GM19035 (cell line): ENCODE results near the gene IGSF9.

Experiments
- ATAC-seq: cut with Tn5 transposase; IDR thresholded peaks from one replicate; pipeline ENCODE4 v1.9.1; 2021; ENCODE audit not compliant: unreplicated experiment

IGSF9 gene

DNA sequence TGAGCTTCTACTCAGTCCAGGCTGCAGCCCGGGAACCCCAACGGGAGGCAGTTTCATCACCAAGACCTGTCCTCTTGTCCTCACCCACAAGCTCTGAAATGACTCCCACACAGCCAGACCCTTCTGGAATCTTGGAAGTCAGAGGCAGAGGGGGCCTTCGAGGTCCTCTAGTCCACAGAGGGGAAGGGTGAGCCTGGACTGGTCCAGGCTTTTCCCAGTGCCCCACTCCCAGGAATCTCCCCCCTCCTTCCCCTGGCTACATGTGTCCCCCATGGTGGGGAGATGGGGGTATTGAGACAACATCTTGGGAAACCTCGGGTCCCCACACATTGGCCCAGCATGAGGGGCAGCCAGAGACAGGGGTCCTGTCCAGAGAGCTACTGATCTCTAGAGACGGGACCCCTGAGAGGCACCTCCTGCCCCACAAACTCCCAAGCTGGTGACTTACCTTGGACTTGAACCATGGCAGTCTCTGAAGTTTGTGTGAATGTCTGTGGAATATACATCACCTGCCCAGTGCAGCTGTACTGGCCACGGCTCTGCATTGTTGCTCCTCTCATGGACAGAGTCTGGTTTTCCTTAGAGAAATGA is 28.0 kb upstream of the IGSF9 start:
- no peak for ATAC-seq

DNA sequence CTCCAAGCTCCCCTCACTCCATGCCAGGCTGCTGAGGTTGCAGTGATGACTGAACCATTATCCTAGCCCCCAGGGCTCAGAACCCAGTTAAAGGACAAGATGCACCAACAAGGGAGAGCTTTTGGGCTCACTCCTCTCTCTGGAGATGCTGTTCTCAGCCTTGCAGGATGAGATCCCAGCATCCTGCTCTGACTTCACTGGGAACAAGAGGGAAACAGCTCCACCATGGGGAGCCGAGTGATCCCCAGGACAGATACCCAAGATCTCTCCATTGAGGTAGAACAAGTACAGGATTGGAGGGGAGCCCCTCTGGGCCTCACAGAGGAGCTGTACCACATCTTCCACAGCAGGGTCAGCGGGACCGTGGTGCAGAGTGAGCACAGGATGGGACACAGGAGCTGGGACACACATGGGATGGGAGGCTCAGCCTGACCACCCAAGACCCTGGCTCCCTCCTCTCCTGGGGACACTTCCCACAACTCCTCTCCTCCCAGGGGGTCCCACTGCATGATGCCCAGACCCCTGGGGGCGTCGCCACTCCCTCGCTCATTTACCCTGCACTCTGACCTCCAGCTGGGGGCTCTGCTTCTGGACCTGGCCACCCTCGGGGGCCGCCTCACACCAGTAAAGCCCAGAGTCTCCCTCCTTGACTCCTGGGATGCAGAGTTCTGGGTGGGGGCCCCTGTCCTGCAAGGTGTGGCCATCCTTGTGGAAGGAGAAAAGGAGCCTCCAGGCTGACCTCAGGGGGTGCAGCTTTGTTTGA is 27.2 kb upstream of the IGSF9 start:
- ATAC-seq: no peak

DNA sequence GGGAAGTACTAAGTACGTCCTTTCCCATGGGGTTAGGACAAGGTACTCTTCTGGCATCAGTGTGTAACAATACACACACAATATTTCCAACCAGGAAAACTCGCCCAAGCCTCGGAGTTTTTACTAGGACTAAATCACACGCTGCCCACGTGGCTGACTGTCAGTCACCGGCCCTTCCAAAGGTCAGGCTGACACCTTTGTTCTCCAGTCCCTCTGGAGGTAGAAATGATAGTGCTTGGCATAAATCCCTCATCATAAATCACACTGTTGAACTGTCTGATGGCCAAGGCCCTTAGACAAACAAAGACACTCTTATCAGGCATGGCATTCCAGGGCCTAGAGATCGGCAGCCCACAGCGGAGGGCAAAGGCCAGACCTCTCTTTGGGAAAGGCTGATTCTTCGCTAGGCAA is 25.5 kb upstream of the IGSF9 start:
- no peak for ATAC-seq

DNA sequence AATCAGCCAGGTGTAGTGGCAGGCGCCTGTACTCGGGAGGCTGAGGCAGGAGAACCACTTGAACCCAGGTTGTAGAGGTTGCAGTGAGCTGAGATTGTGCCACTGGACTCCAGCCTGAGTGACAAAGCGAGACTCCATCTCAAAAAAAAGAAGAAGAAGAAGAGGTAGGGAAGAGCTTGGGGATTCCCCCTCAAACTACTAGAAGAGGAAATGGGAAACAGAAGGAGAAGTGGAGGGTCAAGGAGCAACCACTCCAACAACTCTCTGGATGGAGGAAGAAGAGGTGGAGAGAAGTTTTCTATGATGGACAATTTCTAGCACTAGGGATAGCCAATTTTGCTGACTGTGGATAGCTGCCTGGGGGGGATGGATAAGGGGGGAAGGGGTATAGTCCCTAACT is 23.5 kb upstream of the IGSF9 start:
- ATAC-seq: no peak

DNA sequence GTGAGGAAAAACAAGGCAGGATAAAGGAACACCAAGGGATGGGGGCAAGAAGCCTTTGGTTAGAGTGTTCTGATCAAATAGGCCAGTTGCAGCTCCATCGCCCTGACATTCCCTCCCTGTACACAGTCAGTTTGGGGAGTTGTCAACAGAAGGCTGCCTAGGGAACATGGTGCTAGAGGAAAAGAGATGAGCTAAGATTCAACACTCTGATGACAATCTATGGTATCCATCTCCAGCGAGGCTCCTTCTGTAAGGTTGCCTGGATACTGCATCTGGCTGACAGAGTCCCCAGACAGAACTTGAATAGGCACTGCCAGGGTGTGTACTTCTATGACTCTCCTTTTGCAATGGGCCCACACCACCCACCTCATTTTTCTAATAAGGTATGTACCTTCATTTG is 19.9 kb upstream of the IGSF9 start:
- ATAC-seq: no peak

DNA sequence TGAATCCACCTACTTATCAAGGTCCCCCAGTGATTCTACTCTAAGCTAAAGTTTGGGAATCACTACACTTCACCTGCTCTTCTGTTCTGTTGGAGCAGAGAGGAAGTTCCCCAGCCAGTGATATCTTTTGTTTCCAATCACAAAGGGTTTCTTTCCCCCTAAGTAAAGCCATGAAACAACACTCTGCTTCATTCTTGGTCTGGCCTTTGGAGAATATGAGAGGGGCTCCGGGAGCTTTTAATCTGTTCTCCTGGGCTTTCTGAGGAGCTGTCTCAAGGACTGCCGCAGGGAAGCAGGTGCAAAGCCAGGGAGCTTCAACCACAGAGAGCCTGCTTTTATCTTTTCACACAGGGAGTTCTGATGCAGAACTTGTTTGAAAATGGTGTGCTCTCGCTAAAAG is 18.7 kb upstream of the IGSF9 start:
- no peak for ATAC-seq

DNA sequence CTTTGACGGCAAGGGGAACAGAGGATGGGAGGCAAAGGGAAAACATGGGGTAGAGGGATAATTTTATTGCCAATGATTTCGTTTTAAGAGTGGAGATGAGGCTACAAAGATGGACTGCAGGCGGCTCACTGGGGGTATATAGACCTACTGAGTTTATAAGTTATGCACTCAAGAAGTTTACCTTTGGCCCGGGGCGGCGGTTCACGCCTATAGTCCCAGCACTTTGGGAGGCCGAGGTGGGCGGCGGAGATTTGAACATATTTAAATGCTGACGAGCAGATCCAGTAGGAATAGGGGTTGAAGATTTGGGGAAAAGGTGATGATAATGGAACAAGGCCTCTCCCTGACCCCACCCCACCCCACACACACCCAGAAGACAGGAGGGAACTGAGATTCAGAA is 16.8 kb upstream of the IGSF9 start:
- no peak for ATAC-seq

DNA sequence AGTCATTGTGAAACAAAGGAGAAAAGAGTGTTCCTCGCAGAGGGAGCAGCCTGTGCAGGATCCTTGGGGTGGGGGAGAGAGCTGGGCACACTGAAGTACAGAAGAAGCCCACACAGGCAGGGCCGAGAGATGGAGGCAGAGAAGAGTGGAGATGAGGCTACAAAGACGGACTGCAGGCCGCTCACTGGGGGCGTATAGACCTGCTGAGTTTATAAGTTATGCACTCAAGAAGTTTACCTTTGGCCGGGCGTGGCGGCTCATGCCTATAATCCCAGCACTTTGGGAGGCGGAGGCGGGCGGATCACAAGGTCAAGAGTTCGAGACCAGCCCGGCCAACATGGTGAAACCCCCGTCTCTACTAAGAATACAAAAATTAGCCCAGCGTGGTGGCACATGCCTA is 16.2 kb upstream of the IGSF9 start:
- no peak for ATAC-seq

DNA sequence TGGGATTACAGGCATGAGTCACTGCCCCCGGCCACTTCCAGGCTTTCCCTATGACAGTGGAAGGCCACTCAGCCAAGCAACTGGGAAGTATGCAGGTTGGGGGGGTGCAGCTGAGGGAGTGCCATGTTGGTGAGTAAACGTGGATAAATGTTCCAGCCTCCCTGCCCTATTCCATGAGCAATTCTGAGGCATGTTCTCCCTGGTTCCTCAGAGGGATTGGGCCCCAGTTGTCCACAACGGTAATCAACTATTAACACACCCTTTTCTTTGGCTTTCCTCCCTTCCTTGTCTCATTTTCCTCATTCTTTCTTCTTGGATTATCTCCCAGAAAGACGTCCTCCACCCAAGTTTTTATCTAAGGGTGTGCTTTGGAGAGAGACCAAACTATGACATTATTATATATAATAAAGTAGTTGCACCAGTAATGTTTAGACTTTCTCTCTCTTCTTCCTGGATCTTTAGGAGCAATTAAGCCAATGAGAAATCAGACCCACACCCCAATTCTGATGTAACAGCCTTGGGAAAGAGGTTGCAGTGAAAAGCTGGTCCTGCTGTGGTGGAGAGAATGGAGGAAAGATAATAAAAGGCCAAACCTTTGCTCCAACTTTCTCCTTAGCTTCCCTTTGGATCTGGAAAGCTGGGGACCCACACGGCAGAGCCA is 15.4 kb upstream of the IGSF9 start:
- ATAC-seq: no peak

DNA sequence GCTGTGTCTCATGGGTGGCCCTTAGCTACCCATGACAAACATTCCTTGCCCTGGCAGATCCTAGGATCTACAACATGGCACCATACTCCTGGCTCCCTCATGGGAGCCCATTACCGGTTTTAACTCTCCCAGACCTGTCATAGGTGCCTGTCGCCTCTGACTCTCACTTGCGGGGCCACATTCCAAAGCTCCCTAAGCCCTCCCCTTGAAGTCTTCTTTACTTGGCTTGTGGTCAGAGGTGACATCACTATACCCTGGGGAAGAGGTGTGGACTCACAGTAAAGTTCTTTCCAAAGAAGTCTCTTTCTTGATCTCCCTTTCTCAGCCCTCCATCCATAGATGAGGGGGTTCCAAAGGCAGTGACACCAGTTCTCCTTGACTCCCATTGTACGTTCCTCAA is 14.0 kb upstream of the IGSF9 start:
- peak; percentile 9 for ATAC-seq

DNA sequence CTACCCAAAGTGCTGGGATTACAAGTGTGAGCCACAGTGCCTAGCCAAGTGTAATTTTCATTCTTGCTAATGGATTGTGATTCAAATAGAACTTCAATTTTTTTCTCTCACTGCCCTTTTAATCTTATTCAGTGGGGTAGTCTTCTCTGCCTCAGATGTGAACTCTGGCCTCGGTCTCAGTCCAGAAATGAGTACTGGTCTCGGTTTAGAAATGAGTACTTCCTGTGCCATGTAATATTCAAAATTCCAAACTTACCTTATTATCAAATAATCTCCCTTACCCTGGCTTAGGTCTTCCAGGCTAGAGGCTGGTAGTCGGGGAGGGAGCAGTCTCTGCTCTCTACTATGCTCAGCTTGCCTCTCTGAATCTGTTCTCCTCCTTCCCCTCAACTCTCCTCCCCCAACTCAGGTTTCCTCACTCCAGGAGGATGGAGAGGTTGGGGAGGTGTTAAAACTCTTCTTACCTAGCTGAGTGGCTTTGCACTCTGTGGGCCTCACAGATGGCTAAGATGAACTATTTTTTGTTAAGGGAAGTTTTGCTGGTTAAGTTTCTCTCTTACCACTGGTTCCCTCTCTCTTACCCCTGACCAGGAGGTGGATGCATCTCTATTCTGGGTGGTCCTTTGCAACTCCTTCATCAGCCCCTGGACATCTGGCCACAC is 13.4 kb upstream of the IGSF9 start:
- ATAC-seq: peak; percentile 59

DNA sequence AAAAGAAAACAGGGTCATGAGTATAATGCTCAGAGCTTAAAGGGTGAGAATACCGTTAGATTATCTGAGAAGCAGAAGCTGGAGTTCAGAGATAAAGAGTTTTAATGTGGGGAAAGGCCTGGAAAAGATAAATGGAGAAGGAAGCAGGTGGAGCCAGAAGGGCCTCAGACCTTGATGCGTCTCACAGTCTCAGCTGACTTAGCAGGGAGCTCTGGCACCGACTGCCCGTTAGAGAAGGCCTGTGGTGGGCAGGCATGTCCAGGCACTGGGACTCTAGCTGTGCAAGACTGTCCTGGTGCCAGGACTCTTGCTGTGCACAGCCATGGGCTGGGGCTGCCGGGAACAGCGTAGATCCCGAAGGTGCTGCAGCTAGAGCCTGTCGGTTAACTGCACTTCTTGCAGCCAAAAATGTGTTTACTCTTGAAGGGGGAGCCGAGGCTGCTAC is 12.4 kb upstream of the IGSF9 start:
- ATAC-seq: no peak

DNA sequence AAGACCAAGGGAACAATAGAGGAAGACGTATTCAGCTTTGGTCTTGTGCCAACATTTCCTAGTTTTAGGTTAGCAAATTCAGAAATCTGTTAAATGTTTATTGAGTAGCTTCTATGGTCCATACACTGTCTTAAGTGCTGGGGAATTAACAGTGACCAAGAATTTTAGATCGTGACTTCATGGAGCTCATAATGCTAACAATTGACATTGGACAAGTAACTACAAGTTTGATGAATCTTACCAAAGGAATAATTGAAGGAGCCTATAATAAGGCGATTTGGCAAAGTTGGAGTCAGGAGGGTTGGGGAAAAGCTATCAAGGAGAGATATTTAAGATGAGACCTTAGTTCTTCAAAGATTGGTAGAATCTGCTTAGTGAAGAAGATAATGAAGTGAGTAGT is 10.0 kb upstream of the IGSF9 start:
- ATAC-seq: no peak

DNA sequence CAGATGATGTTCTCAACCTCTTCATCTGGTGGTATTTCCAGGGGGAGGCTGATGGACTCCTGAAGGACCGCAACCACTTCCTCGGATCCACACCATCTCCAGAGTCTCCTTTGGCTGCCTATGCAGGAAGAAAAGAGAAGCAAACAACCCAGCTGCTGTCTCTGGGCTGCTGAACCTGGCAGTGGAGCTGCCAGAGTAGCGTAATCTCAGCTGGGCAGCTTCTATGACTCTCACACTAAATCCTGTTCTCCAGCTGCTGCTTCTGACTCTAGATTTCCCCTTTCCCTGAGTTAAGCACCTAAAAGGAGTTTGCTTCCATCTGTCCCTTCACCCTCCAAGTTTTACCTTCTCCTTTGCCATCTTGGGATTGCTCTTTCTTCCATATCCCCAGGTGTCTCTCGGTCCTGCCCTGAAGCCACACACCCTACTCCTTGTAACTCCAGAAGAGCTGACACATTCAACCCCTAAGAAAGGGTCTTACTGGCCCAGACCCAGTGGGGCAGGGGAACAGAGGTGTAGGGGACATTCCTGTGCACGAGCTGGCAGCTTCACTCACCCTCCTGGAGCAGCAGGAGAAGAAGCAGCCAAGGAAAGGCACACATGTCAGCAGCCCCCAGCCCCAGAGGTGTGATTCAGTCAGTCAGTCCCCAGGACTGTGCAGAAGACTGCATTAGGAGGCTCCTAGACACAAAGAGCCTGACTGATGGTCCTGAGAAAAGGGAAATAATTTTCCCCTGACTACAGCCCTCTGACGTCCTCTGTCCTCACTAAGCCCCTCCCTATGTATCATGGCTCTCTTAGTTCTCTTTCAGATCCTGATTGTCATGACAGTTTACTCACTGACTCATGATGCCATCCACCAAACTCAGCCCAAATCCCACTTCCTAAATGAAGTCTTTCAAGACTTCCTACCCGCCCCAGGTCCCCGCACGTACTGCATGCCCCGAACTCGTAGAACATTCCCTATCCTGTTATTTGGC is 8.4 kb upstream of the IGSF9 start, which contains the start of gene SLAMF9:
TSS of gene SLAMF9 (minus strand) at position 702 of the 980 bp plus-strand sequence. CDS start at position 602, 100 bp downstream.
- ATAC-seq: no peak

DNA sequence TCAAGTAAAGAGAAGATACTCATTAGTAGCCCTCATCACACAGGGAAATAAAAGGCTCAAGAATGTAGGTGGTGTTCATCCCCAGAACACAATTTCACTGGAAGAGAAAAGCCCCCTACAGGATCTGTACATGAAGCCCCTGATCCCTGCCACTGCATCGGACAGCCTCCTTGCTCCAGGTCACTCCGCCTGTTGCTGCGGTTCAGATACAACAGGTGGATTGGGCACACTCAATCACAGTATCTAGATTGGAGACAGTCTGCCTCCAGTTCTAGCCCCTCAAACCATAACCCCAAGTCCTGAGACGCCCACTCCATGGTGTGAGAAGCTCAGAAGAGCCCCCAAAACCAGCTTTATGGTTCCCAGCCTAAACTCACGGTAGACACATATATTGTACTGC is 7.5 kb upstream of the IGSF9 start:
- ATAC-seq: no peak

DNA sequence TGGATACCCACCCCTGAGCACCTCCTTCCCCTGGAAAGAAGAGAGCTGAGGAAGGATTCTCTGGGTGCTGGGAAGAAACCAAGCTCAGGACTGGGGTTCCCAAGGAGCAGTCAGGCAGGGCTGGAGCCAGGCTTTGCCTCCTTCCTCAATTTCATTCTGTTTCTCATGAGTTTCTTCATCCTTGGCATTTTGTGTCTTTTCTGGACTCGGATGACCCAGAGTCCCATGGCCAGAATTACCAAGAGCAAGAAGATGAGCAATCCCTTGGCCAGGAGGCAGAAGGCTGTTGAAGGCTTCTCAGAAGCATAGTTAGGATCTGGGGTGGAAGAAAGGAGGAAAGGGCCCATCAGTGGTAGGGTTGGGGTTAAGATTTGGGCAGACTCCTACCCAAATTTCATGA is 6.1 kb upstream of the IGSF9 start:
- no peak for ATAC-seq

DNA sequence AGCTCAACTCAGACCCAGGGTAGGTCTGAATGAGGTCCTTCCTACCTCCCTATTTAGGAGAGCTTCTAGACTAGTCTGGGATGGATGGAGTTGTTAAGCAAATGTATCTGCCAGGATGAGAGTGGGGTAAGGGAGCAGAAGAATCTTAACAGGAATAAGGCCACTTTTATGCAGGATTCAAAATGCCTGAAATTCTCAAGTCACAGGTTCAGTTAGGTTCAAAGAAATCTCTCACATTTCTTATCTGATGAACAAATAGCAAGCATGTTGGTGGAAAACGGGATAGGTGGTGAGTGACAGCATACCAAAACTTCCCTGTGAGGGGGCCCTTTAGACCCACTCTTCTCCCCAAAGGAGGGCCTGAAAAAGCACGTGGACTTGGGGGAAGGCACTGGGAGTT is 5.6 kb upstream of the IGSF9 start:
- ATAC-seq: no peak

DNA sequence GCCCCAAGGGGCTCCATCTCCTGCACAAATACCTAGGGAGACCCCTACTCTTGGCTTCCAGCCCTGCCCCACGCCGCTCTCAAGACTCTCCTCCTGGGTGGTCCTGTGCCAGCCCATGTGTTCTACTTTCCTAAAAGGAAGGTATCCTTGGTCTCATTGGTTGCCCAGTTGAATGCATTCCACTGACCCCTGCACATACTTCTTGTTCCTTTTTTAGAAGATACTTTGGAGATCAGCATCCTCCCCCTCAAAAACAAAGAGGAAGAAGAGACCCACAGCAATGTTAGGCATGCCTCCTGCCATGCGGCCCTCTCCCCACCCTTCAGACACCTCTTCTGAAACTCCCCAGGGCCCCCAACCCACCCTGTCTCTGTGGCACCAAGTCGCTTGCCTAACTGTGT is 4.6 kb upstream of the IGSF9 start:
- ATAC-seq: no peak

DNA sequence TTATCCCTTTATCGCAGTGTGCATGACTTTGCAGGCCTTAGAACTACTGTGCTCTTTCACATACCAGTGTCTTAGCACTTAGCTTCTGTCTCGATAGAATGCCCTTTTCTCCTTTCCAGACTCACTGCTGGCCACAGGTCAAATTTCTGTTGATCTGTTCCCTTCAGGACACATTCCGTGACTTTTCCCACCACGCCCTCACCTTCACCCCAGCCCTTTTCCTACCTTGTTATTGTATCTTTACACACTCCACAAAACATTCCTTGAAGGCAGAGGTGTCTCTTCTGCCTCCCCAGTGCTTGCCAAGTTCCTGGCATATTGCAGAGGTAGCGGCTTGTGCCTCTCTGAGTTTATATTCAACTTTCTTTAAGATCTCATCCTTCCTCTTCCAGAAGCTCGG is 3.7 kb upstream of the IGSF9 start:
- no peak for ATAC-seq

DNA sequence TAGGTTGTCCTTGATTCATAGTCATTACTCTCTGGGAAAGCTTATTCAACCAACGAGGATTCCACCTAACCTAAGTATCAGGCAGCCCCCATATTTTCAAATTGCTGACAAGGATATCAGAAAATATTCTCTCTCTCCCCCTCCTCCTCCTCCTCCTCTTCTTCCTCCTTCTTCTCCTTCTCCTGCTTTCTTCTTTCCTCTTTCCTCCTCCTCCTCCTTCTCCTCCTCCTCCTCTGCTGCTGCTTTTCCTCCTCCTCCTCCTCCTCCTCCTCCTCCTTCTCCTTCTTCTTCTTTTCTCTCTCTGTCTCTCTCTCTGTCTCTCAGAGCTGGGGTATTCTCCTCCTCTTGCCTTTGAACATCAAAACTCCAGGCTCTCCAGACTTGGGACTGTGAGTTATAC is 2.5 kb upstream of the IGSF9 start:
- ATAC-seq: no peak
